Activated B cell treated with CpG ODN at 0.5 μM for 24 hours (primary cell): Measurements from ENCODE around the gene TUBGCP3. TPM values are rescaled to one million over a fixed set of nuclear protein-coding genes. Genes with fewer than 3 reads are reported as not detected.

Source experiments
- ATAC-seq: fragments of 200-7000 bp; cut with Tn5 transposase; one replicate; pipeline ENCODE4 v1.10.0; 2021; ENCODE audit warnings: low read depth, mild to moderate bottlenecking, moderate library complexity
- CTCF ChIA-PET: fragments of 350-600 bp; sonication (Branson Sonifier 250); formaldehyde crosslinking; loops from one replicate; lab custom pipeline; 2021; ENCODE audit warnings: antibody characterized with exemption; lab: Charles Lee
- POLR2A ChIA-PET: fragments of 350-600 bp; sonication (Branson Sonifier 250); formaldehyde crosslinking; loops from one replicate; lab custom pipeline; 2021; ENCODE audit warnings: antibody characterized with exemption; lab: Charles Lee
- DNase-seq: peaks from one replicate; pipeline ENCODE4 v3.0.0; 2022
- H3K27ac Mint-ChIP-seq: one replicate; pipeline ENCODE4 v1.8.0; 2020; ENCODE audit warnings: mixed read lengths
- H3K27me3 Mint-ChIP-seq: one replicate; pipeline ENCODE4 v1.8.0; 2021; ENCODE audit warnings: mixed read lengths
- H3K36me3 Mint-ChIP-seq: one replicate; pipeline ENCODE4 v1.8.0; 2021; ENCODE audit warnings: low read depth, mixed read lengths
- H3K4me1 Mint-ChIP-seq: one replicate; pipeline ENCODE4 v1.8.0; 2021; ENCODE audit warnings: mixed read lengths
- H3K4me3 Mint-ChIP-seq: one replicate; pipeline ENCODE4 v1.8.0; 2020; ENCODE audit warnings: mild to moderate bottlenecking, mixed read lengths
- H3K9me3 Mint-ChIP-seq: one replicate; pipeline ENCODE4 v1.8.0; 2020; ENCODE audit warnings: mixed read lengths
- intact Hi-C: fragments of 100-400 bp; cut with micrococcal nuclease; formaldehyde crosslinking; loops from one replicate; pipeline ENCODE4 v1.15.1; 2024
- total RNA-seq: library from RNA; stranded (reverse); gene quantifications from 2 replicates; pipeline ENCODE4 v1.2.3, GENCODE V29; 2022
- TF ChIP-seq, protein P1 (sequence below): fragments of 200-600 bp; IDR thresholded peaks from one replicate; pipeline ENCODE4 v1.8.0; 2022; ENCODE audit warnings: antibody characterized with exemption, mild to moderate bottlenecking

Gene TUBGCP3
- total RNA-seq, 1 donor from 2014 or later: 57.4 TPM

DNA sequence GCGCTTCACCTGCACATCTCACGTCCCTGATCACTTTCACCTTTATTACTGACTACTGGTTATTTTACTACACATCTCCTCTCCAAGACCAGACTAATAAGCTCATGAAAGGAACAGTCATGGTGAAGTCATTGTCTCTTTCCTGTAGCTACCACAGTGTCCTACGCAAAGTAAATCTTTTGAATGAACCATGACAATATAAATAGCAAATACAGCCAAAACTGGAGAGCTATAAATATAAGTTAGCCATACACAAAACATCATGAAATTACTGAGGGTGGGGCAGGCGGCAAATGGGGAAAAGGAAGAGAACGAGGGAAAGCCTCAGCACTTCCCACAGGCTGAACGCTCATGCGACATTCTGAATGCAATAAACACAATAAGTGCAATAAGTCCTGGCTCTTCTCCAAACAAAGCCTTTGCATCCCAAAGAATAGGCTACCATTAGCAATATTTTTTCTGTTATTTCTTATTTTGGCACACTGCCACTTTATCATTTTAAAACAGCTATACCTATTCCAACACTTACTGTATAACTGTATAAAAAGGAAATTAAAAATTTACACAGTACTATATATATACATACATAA, 62.5 kb downstream of the TUBGCP3 start:
- no peak for DNase-seq
- intact Hi-C loops: no loop called here
- Mint-ChIP-seq H3K36me3 (peaks cover 24% of the 10 kb centered on the region), H3K4me1 (no peaks in the 10 kb centered on the region), H3K9me3 (no peaks in the 10 kb centered on the region), H3K27me3 (no peaks in the 10 kb centered on the region), H3K27ac (no peak overlapping the region), H3K4me3 (no peak overlapping the region)
- ATAC-seq: no peak
- ChIA-PET POLR2A (no interaction called here), CTCF (interaction anchor here (1.3 kb wide), 1 partner anchor 80 kb away, joined by 4 read pairs; no protein-coding TSS in a partner anchor)
- TF ChIP-seq, protein P1, sequence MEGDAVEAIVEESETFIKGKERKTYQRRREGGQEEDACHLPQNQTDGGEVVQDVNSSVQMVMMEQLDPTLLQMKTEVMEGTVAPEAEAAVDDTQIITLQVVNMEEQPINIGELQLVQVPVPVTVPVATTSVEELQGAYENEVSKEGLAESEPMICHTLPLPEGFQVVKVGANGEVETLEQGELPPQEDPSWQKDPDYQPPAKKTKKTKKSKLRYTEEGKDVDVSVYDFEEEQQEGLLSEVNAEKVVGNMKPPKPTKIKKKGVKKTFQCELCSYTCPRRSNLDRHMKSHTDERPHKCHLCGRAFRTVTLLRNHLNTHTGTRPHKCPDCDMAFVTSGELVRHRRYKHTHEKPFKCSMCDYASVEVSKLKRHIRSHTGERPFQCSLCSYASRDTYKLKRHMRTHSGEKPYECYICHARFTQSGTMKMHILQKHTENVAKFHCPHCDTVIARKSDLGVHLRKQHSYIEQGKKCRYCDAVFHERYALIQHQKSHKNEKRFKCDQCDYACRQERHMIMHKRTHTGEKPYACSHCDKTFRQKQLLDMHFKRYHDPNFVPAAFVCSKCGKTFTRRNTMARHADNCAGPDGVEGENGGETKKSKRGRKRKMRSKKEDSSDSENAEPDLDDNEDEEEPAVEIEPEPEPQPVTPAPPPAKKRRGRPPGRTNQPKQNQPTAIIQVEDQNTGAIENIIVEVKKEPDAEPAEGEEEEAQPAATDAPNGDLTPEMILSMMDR: no peak

DNA sequence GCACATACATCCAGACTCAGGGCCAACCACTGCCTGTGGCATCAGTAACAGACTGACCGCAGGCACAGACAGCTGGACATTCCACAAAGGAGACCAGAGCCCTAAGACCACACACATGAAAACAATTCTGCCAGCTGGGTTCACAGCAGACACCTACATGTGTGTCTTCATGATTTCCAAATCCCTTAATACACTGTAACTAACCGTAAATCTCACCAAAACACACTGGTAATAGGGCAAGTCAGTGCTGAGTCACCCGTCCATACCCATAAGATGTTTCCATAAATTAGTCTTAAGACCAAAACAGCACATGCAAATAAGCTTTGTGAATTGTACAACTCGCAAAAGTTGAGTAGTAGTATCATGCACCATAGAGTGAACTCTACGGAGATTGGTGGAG, 65.4 kb downstream of the TUBGCP3 start:
- ChIA-PET CTCF (no interaction called here), POLR2A (no interaction called here)
- no peaks in the 10 kb centered on the region for H3K9me3 Mint-ChIP-seq
- TF ChIP-seq, protein P1: no peak
- H3K27ac Mint-ChIP-seq: no peak overlapping the region
- no peaks in the 10 kb centered on the region for H3K27me3 Mint-ChIP-seq
- H3K36me3 Mint-ChIP-seq: peaks cover 38% of the 10 kb centered on the region
- intact Hi-C loops: no loop called here
- no peak for DNase-seq
- H3K4me1 Mint-ChIP-seq: no peaks in the 10 kb centered on the region
- ATAC-seq: no peak
- H3K4me3 Mint-ChIP-seq: no peak overlapping the region

DNA sequence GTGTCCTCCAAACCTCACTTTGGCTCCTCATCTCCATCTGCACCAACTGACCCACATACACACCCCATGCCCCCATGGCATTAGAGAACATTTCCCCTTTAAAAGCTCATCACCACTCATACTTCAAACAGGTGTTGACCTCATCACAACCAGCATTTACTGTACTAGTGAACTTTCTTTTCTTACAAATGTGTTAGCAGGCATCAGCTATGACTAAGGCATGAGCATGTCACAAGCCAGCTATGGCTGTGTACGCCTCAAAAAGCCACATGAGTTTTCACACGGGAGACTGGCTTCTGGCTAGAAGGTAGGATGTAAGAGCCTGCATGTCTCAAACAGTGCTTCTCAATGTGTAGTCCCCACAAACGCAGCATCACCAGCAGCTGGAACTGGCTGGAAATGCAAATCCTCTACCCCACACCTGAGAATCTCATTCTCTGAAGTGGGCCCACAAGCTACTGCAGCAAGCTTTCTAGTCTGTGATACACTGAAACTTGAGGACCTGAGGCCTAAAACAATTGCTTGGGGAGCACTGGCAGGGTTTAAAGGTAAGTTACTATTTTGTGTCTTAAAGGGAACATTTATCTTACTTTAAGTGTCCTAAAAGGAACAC, 66.8 kb downstream of the TUBGCP3 start:
- POLR2A ChIA-PET: no interaction called here
- Mint-ChIP-seq H3K4me1 (no peaks in the 10 kb centered on the region), H3K27ac (no peak overlapping the region), H3K9me3 (no peaks in the 10 kb centered on the region), H3K27me3 (no peaks in the 10 kb centered on the region), H3K36me3 (peaks cover 49% of the 10 kb centered on the region), H3K4me3 (no peak overlapping the region)
- DNase-seq (no peak), ATAC-seq (no peak)
- CTCF ChIA-PET: no interaction called here
- intact Hi-C loops: no loop called here
- TF ChIP-seq, protein P1: no peak

GRCh38 chr13:112519517-112520060, 68.4 kb downstream of the TUBGCP3 start:
- intact Hi-C loops: no loop called here
- H3K36me3 Mint-ChIP-seq: peaks cover 61% of the 10 kb centered on the region

GRCh38 chr13:112516218-112516617, 71.7 kb downstream of the TUBGCP3 start:
- intact Hi-C loops: no loop called here
- ChIA-PET POLR2A (no interaction called here), CTCF (no interaction called here)
- no peak for ATAC-seq
- no peaks in the 10 kb centered on the region for H3K9me3 Mint-ChIP-seq
- no peak overlapping the region for H3K4me3 Mint-ChIP-seq
- DNase-seq: no peak
- H3K27me3 Mint-ChIP-seq: no peaks in the 10 kb centered on the region
- H3K36me3 Mint-ChIP-seq: peaks cover 66% of the 10 kb centered on the region
- no peaks in the 10 kb centered on the region for H3K4me1 Mint-ChIP-seq
- TF ChIP-seq, protein P1: no peak
- no peak overlapping the region for H3K27ac Mint-ChIP-seq

More at GRCh38 chr13:112519517-112520060, 68.4 kb downstream of the TUBGCP3 start:
- ATAC-seq (no peak), DNase-seq (no peak)
- H3K27me3 Mint-ChIP-seq: no peaks in the 10 kb centered on the region
- TF ChIP-seq, protein P1: no peak
- H3K9me3 Mint-ChIP-seq: no peaks in the 10 kb centered on the region
- CTCF ChIA-PET: no interaction called here
- POLR2A ChIA-PET: no interaction called here
- H3K27ac Mint-ChIP-seq: no peak overlapping the region
- H3K4me1 Mint-ChIP-seq: no peaks in the 10 kb centered on the region
- H3K4me3 Mint-ChIP-seq: no peak overlapping the region
